GM10266 (cell line): ENCODE data around the gene RIMS1.

ENCODE experiments used
- DNase-seq: peaks from one replicate; pipeline ENCODE4 v3.0.0; 2012; ENCODE audit errors: extremely low spot score
- TF ChIP-seq, protein P1 (sequence below): IDR thresholded peaks from 2 replicates; pipeline ENCODE4 v1.5.1; 2012; ENCODE audit warnings: mild to moderate bottlenecking, low read depth; ENCODE audit not compliant: control insufficient read depth, insufficient read depth; ENCODE audit errors: missing control alignments

RIMS1 gene

DNA sequence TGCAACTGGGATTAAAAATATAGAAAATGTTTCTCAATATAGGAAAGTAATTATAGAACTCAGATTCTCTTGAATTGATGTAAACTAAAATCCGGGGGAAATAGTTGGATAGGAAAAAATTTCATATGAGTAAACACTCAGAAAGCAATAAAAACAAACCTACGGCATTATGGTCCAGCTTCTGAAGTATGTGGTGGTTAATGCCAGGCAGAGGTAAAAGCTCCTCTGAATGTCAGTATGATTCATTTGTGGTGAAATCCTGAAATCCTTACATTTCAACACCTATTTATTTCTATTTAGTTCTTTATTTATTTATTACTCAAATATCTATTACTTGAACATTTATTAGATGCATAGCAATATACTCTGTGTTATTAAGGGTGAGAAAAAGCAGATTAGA, 145.1 kb downstream of the RIMS1 start:
- DNase-seq: no peak
- TF ChIP-seq, protein P1, sequence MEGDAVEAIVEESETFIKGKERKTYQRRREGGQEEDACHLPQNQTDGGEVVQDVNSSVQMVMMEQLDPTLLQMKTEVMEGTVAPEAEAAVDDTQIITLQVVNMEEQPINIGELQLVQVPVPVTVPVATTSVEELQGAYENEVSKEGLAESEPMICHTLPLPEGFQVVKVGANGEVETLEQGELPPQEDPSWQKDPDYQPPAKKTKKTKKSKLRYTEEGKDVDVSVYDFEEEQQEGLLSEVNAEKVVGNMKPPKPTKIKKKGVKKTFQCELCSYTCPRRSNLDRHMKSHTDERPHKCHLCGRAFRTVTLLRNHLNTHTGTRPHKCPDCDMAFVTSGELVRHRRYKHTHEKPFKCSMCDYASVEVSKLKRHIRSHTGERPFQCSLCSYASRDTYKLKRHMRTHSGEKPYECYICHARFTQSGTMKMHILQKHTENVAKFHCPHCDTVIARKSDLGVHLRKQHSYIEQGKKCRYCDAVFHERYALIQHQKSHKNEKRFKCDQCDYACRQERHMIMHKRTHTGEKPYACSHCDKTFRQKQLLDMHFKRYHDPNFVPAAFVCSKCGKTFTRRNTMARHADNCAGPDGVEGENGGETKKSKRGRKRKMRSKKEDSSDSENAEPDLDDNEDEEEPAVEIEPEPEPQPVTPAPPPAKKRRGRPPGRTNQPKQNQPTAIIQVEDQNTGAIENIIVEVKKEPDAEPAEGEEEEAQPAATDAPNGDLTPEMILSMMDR: no peak

DNA sequence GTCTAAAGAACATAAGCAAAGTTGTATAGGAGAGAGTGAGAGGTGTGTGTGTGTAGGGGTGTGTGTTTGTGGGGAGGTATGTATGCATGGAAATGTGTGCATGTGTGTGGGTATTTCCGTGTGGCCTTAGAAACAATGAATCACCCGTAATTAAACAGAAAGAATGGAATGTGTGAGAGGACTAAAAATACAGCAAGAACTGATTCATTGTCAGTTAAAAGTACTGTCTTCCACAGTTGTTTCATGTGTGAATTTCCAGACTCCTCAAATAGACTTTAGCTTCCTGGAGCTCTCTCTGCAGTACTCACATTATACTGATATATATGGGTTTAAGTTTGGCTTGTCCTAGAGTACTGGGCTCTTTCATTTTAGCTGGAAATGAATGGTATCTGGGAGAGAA, 145.7 kb downstream of the RIMS1 start:
- no peak for DNase-seq
- TF ChIP-seq, protein P1: no peak

- TF ChIP-seq, protein P1: no peak
- DNase-seq: no peak
These were observed 149.1 kb downstream of the RIMS1 start for GRCh38 chr6:72035486-72035885.

DNA sequence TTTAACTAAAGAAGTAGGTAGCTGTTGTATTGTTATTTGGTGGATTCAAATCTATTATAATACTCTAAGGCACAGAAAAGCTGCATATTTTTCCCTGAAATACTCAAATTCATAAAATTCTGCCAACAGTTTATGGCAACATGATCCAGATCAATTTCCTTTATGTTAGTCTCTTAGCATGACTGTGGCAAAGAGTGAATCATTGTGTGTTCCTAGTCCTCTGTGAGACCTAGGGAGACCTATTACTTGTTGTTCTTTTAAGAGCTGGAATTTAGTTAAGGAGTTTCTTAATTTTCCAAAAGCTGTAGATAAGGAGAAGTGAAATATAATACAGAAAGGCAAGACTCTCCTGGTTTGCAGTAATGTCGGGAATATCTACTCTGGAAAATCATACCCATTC, 149.6 kb downstream of the RIMS1 start:
- TF ChIP-seq, protein P1: no peak
- DNase-seq: no peak

DNA sequence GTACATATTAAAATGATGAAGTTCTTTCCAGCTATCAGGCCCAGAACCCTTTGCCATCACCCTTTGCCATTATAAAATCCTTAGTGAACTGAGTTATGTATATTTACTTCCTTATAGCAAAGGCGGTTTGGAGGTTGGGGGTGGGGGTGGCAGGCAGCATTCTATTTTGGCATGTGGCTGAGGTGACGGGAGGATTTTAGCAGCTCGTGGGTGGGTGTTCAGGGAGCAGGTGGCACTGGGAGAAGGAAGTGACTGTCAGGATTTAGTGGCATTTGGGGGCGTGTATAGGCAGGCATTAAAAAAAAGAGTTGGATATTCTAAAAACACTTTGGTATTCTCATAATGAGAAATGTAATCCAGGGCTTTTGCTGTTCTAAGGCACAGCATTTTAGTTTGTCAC, 150.7 kb downstream of the RIMS1 start:
- TF ChIP-seq, protein P1: no peak
- DNase-seq: no peak

GRCh38 chr6:72040111-72040510, 153.8 kb downstream of the RIMS1 start:
- no peak for DNase-seq

DNA sequence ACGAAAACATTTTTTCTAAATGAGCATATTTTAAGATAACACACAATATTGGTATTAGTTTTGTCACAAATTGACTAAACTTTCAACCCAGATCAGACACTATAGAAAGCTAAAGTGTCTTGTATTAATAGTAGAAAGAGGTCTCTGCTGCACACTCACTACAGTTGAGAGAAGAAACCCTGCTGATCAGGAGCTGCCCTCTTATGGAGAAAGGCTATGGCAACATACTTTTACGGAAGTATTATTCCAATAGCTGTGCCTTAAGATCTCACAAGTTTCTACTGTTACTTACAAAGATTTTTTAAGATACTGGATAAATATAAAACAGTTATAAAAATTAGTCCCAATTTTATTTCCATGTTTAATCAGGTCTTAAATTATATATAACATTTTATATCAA, 155.7 kb downstream of the RIMS1 start:
- DNase-seq: no peak
- TF ChIP-seq, protein P1: peak; percentile 18

More at GRCh38 chr6:72040111-72040510, 153.8 kb downstream of the RIMS1 start:
- TF ChIP-seq, protein P1: no peak
